Measurements from ENCODE around the gene MRGPRX1. TPM values are rescaled to one million over a fixed set of nuclear protein-coding genes. Genes with fewer than 3 reads are reported as not detected.
A peak's percentile ranks its signal among the peaks of the same experiment; 100 is the strongest.

MRGPRX1 gene
- total RNA-seq, 1 experiment from 2014 or later, result not detected

GRCh38 chr11:18890615-18891014 is 48.6 kb downstream of the MRGPRX1 start:
- Mint-ChIP-seq H3K36me3 (ENCODE audit: insufficient read depth, unreplicated experiment) (no peaks in the 10 kb centered on the region), H3K27me3 (ENCODE audit: insufficient read depth, unreplicated experiment) (no peaks in the 10 kb centered on the region)
- BruUV-seq (replicated peaks), result no TSS peak

More at GRCh38 chr11:18890615-18891014, 48.6 kb downstream of the MRGPRX1 start:
- peak in 1 of 2 experiments; percentile 32 for DNase-seq
- Mint-ChIP-seq H3K27ac (ENCODE audit: unreplicated experiment) (no peak overlapping the region), H3K9me3 (ENCODE audit: unreplicated experiment) (peaks cover 32% of the 10 kb centered on the region), H3K4me3 (ENCODE audit: unreplicated experiment) (no peak overlapping the region), H3K4me1 (ENCODE audit: low read depth, unreplicated experiment) (no peaks in the 10 kb centered on the region)
- Histone ChIP-seq H3K36me3 (ENCODE audit: control insufficient read depth, insufficient read depth, low read length) (no peaks in the 10 kb centered on the region), H3K4me3 (ENCODE audit: low read depth, low read length) (no peak overlapping the region), H3K27me3 (replicated peaks; ENCODE audit: control insufficient read depth, insufficient read depth, low read length) (no peaks in the 10 kb centered on the region), H3K9me3 (peaks cover 10% of the 10 kb centered on the region), H3K4me1 (no peaks in the 10 kb centered on the region)
- ChIA-PET POLR2A (interaction anchor here (0.6 kb wide), 1 partner anchor 46 kb away, joined by 3 read pairs; no protein-coding TSS in a partner anchor), CTCF (no interaction called here)
- peak in 1 of 2 experiments; percentile 35 for TF ChIP-seq CTCF (IDR thresholded peaks at IDR 0.05; ENCODE audit: insufficient read depth in 1 of 2, low read depth in 1 of 2, low read length in 1 of 2, severe bottlenecking in 1 of 2, unreplicated experiment in 1 of 2)
- intact Hi-C loops (cut with micrococcal nuclease; ENCODE audit: unreplicated experiment), result loop anchor here (2.0 kb wide), 1 partner anchor 46 kb away; no protein-coding TSS in a partner anchor

Other genes starting within 250 kb of the MRGPRX1 start
- gene TMEM86A, start 240.6 kb downstream of the MRGPRX1 start, total RNA-seq (2022), result 0.19 and 0.25 TPM in 2 replicates
- gene IGSF22, start 213.2 kb downstream of the MRGPRX1 start, total RNA-seq (2022), result not detected in 2 replicates
- gene PTPN5, start 147.6 kb downstream of the MRGPRX1 start, total RNA-seq (2022), result not detected in 2 replicates
- gene MRGPRX2, start 121.3 kb upstream of the MRGPRX1 start, total RNA-seq (2022), result not detected in 2 replicates
- gene ZDHHC13, start 177.8 kb upstream of the MRGPRX1 start, total RNA-seq (2022), result 21.4 and 21.8 TPM in 2 replicates